Stimulated activated CD8-positive, alpha-beta memory T cell treated with anti-CD3 and anti-CD28 coated beads, Interleukin-7, amount 100 ng/mL, for 48 hours (primary cell): ENCODE results near the gene COL26A1.

ENCODE experiments used
- DNase-seq, 2 donors: peaks; one replicate each; pipeline ENCODE4 v3.0.0-alpha.2; 2020; ENCODE audit warnings: low read depth in 1 of 2; ENCODE audit errors: extremely low read depth in 1 of 2

The COL26A1 gene

DNA sequence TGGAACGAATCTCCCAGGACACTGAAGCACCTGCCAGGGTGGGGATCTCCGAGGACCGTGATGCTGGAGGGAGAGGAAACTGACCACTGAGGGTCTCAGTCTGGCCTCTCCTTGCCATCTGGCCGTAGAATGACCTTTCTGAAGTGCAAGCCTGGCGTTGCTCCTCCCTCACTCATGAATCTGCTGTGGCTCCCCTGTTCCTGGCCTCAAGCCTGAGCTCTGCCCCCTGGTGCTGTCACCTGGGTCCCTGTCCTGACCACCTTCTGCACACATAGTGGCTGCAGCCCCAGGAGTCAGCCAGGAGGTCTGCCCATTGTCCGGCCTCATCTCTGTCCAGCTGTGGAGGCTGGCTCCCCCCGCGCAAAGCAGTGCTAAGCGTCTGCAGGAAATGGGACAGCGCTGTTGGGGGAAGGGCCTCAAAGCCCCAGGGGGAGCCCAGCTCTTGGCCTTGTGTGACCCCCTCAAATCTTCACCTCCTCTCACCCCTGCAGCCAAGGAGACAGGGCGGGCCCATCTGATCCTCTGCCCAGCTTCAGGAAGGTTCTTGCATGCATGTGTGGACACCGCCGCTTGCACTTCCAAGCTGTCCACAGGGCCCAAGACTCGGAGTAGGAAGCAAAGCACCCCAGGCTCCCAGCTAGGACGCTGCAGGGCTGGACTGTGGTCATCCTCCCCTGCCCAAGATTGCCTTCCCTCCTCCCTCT, 200.7 kb downstream of the COL26A1 start:
- DNase-seq = no peak

DNA sequence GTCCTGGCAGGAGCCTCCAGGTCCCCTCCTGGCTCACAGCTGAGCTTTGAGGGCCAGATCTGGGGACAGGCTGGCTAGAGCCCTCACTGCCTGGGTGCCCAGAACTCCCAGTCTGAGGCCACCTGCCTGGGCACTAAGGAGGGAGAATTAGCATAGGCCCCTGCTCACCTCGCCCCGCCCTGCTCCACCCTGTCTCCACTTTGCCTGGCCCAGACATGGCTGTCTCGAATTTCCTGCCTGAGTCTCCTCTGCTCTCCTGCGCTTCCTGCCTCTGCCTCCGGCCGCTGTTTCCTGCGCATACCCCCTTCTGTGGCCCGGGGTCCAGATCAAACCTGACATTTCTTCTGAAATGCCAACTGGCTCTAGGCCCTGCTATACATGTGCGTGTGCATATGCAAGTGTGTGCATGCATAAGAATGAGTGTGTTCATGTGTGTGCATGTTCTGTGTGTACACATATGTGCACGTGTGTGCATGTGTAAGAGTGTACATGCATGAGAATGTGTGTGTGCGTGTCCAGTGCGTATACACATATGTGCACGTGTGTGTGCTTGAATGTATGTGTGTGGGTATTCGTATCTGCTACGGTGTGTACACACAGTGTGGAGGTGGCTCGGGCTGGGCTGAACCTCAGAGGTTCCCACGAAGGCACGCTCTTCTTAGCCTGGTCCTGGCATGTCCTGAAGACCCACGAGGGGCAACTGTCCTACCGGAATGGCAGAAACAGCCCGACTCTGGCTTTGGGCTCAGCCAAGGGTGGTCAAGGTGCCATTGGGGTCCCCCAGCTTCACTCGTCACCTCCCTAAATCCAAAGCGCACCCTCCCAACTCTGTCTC, 201.5 kb downstream of the COL26A1 start:
- no peak for DNase-seq

DNA sequence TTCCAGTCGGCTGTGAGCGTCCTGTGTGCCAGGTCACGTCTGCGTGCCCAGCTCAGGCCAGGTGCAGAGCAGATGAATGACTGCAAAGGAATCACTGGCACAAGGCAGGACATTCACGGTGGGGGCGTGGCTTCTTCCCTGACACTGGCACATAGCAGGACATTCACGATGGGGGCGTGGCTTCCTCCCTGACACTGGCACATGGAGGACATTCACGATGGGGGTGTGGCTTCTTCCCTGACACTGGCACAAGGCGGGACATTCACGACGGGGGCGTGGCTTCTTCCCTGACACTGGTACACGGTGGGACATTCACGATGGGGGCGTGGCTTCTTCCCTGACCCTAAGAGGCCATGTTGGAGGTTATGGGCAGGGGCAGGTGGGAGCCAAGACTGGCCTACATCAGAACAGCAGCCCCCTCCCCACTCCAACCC, 202.1 kb downstream of the COL26A1 start:
- no peak for DNase-seq

DNA sequence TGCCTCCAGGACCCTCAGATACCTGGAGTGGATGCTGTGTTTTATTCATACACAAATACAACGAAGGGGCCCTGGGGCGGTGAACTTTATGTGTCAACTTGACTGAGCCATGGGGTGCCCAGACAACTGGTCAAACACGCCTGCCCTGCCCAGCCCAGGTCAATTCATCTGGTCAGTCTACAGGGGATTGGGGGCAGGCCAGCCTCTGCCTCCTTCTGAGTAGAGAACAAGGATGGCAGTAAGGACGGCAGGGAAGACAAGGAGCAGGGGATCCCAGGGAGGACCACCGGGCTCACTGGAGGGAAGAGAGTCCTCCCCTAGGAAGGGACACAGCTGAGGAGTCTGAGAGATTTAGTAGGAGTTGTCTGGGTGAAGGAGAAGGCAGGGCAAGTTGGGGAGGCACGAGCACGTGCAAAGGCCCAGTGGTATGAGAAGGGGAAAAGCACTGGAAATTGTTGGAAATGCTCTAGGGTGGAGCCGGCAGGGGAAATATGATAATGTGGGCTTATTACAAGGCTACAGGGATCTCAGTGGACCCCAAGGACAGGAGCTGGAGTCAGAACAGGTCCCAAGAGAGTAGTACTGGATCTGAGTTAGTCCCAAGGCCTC, 203.0 kb downstream of the COL26A1 start:
- no peak for DNase-seq

DNA sequence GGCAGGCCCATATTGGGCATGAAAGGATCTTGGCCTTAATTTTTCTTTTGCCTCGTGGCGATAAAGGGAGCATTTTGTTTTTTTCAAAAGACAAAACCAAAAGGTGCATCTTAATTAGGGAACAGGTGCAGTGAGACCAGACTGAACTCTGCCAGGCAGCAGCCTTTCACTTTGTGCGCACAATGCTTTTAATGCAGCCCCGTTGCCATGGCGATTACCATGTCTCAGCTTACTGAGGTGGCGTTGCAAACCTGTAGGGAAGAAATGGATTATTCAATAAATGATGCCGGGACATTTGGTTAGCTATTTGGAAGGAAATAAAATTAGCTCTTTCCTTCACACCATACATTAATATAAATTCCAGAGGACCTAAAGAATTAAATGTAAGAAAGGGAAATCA, 204.6 kb downstream of the COL26A1 start:
- DNase-seq = no peak

DNA sequence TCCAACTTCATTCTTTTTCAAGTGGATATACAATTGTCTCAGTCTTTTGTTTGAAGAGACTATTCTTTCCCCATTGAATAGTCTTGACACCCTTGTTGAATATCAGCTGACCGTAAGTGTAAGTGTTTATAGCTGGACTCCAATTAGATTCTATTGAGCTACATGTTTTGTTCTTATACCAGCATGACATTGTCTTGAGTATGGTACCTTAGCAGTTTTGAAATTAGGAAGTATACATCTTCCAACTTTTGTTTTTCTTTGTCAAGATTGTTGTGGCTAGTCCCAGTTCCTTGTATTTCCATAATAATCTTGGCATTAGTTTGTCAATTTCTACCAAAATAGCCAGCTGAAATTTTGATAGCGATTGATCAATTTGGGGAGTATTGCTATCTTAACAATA, 209.5 kb downstream of the COL26A1 start:
- DNase-seq = no peak

DNA sequence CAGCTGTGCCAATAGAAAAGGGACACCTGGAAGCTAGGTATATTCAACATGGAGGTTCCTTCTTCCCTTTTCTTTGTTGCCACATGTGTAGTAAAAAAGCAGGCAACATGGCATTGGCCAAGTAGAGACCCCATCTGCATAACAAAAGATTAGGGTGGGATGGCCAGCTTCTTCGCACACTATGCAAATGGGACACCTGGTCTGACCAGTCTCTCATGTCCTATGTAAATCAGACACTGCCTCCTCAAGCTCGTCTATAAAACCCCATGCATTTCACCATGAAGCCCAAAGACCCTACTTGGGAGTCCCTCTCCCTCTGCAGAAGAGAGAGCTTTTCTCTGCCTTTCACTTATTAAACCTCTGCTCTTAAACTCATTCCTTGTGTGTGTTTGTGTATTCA, 212.5 kb downstream of the COL26A1 start:
- no peak for DNase-seq

DNA sequence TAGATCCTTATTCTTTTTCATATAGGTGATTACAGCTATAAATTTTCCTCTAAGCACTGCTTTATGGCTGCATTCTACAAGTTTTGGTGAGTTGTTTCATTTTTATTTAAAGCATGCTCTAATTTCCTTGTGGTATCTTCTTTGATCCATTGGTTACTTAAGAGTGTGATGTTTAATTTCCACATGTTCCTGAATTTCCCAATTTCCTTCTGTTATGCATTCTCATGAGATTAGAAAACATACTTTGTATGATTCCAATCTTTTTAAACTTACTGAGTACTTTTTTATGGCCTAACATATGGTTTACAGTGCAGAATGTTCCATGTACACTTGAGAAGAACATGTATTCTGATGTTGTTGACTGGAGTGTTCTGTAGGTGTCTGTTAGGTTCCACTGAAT, 213.0 kb downstream of the COL26A1 start:
- DNase-seq = no peak

DNA sequence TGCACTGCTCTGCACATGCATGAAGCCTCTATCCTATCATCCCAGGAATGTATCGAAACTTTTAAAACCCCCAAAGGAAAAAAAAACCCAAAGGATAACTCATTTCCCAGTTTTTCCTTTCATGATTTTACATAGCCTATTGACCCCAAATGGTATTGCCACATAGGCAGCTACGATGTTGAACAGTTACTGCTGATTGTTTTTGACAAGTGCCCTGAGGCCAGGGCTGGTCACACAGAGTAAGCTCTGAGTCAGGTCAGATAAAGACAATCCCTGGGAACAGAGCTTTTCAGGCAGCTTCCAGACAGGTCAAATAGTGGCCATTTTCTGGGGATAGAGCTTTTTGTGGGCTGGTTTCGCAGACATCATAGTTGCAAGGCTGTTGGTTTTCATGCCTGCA, 214.3 kb downstream of the COL26A1 start:
- DNase-seq = no peak

DNA sequence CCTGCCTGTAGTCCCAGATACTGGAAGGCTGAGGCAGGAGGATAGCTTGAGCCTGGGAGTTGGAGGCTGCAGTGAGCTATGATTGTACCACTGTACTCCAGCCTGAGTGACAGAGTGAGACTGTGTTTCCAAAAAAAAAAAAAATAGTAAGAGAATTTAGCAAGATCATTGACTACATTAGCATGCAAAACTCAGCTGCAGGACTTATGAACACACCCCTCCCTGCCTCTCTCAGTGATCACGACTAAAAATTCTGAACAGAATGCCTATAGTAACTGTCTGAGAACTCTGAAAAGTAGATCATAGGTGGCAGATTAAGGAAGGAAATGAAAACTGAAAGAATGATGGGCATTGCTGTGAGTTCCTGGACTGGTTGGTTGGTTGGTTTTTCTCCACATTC, 215.9 kb downstream of the COL26A1 start:
- DNase-seq = no peak

DNA sequence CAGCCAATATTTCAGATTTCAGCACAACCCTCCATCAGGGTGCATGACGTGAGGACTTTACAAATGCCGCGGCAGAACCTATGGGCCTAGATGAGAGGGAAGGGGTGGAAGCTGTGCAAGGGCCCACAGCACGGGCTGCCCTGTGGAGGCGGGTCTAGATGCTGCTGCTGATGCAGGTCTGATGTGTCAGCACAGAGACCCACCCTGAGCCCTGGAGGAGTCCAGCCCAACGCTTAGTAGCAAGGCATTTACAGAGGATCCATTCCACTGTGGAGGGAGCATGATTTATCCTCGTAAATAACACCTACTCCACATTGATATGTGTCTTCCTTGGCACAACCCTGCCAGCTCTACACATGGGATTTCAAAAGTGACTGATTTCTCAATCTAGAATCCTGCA, 217.9 kb downstream of the COL26A1 start:
- no peak for DNase-seq

DNA sequence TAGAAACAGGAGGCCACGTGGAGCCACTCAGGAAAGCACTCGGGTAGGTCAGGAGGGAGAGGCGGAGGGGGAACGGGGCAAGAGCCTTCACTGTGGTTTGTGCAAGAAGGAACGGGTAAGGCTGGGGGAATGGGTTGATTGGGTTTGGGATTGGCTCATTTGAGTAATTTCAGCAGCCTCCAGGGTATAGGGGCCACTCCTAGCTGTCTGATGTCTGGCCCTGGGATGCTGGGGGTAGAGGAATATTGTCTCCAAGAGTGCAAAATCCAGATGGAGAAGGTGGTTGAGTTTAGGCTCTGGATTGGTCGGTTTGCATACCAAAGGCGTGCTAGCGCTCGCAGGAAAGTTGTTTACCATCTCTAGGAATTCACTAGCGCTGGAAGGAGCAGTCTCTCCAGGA, 219.2 kb downstream of the COL26A1 start:
- no peak for DNase-seq

DNA sequence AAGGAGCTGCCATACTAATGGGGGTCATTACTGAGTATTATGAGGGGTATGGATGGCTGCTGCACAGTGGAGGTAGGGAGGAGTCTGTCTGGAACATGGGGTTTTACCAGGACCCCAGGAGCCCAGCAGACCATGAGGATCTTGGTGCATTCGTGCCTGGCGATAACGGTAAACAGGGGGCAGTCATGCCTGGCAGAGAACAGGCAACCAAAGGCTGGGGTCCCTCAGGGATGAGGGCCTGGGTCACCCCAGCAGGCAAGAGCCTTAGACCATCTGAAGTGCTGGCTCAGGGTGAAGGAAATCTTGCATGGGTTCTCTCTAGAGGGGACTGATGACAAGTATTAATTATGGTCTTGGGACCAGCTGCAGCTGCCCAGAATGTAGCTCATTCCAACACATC, 220.3 kb downstream of the COL26A1 start:
- no peak for DNase-seq

DNA sequence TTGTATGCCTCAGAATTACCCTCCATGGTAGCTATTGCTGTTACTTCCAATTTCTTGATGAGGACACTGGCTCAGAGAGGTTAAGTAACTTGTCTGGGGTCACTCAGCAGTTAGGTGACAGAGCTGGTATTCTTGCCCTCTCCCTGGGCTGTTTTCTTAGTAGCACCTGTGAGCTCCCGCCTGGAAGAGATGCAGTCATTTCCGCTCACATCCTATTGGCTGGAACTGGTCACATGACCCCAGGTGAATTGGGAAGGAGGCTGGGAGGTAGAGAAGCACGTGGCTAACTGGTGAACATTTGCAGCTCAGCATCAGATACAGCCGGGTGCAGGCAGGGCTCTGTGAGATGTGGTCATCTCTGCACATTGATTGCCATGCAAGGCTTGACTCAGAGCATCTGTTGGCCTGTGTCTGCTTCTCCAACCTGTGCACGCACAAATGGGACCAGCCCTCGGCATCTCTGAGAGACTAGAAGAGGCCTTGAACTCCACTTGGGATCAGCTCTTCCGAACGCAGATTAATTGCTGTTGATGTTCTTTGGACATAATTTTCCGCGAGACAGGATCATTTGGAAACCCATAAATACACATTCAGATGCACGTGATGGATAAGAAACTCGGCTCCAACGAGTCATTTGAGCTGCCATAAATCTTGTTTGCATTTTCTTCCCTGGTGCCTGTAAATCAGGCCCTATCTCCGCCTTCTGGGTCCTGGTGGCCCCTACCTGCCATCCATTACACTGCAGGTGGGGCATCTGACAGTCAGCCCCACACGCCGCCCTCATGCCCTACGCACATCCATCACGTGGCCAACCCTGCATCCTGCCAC, 223.6 kb downstream of the COL26A1 start:
- DNase-seq = no peak

DNA sequence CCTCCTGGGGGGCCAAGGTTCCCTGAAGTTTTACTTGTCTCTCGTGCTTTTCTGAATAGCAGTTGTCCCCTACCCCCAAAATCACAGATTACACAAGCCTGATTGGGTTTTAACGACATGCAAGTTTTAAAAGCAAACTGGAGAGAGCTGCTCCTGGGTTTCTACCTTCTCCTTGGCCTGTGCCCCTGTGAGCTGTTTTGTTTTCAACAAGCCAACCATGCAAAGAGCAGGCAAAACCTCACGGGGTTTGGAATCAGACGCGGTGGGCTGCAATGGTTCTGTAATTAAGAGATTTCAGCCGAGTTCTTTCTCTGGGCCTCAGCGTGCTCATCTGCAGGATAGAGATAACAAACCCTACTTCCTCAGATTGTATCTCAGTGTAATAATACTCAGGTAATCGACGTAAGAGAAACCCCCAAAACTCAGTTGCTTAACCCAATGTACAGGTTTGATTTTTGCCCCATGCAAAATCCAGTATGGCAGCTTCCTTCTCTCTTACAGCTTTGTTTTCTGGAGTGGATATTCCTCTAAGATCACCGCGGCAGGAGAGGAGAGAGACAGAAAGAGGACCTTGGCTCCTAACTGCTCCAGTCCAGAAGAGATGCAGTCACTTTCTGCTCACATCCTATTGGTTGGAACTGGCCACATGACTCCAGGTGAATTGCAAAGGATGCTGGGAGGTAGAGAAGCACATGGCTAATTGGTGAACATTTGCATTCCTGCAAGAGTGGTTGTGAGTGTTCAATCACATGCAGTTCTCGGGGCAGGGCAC, 224.4 kb downstream of the COL26A1 start:
- DNase-seq = no peak

DNA sequence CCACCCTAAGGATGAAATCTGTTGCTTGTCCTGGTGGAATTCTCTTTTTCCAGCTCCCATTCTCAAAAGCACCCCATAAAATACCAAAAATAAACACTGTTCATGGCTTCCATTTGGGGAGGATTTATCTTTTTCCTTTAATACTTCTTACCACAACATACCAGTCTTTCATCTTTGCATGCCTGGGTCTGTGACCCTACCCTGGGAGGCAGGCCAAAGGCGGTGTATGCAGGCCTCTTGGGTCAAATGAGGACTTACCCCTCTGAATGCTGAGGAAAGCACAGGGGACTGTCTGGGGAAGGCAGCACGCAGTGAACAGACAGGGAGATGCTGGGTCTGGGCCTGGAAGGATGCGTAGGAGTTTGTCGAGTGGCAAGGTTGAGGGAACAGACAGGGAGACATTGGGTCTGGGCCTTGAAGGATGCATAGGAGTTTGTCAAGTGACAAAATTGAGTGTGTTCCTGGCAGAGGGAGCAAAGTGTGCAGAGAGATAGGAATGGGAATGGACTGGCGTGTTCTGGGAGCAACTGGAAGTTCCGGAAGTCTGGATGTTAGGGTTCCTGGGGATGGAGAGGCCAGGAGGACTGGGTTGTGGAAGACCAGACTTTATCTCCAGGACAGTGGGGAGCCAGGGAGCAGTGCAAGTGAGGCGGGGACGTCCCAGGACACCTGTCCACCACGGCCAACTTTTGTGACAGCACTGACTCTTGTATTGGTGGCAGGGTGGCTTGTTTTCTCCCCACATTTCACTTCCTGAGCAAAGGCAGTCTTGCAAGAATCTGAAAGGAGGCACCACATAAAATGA, 225.7 kb downstream of the COL26A1 start:
- no peak for DNase-seq

DNA sequence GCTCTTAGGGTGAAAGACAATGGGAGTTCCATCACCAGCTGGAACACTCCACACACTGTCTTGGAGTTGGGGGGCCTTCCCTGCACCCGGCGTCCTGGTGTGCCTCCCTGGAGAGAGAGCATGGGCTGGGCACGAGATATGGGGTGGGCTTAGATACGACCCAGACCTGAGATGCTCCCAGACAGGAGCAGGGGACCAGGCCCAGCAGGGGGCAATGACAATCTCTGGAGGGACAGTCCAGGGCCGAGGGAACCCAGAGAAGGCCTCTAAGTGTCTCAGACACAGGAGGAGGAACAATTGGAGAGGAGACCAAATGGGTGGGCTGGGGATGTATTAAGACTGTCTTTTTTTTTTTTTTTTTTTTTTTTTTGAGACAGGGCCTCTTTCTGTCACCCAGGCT, 226.4 kb downstream of the COL26A1 start:
- DNase-seq = no peak

DNA sequence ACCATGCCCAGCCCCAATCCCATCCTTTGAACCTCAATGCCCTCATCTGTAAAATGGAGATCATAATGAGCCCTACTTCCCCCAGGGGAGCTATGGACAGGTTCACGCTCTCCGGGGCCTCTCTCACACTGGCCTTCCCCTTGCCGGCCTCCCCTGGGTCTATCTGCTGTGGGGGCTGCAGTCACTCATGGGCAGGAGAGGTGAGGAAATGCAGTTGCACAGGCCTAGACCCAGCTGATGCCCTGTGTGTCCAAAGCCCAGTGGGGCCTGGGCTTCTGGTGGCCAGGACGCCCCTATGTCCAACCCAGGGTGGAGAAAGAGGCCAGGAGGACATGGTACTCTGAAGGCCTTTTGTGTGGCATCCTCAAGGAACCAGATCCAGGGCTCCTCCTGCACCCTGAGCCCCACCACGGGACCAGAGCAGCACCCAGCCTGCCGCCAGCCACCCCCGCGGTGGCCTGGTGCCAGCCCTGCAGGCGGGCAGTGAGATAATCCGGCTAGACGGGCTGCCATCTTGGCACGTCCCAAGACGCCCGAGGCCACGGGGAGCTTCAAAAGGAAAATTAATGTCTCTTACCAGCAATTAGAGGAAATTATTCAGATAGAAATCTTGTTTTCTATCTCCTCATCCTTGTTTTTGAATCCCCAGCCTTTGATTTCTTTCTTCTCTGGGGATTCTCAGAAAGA, 227.4 kb downstream of the COL26A1 start:
- no peak for DNase-seq
